CD8-positive, alpha-beta memory T cell (primary cell): ENCODE measurements around the gene SYNE1. TPM values are rescaled to one million over a fixed set of nuclear protein-coding genes. Genes with fewer than 3 reads are reported as not detected.

ENCODE experiments used
- CTCF ChIA-PET: fragments of 350-600 bp; sonication (Branson Sonifier 250); formaldehyde crosslinking; loops from one replicate; lab custom pipeline; 2021; ENCODE audit warnings: antibody characterized with exemption; lab: Charles Lee
- POLR2A ChIA-PET: fragments of 350-600 bp; sonication (Branson Sonifier 250); formaldehyde crosslinking; loops from one replicate; lab custom pipeline; 2021; ENCODE audit warnings: antibody characterized with exemption; lab: Charles Lee
- DNase-seq, 5 donors: peaks; one replicate each; pipeline versions ENCODE4 v3.0.0 to v3.0.0-alpha.2; 2020 to 2022; ENCODE audit warnings: mixed read lengths in 1 of 5
- H3K27ac ChIP-seq: one replicate; pipeline ENCODE4 v1.7.0; 2013; ENCODE audit warnings: low read depth, mild to moderate bottlenecking, low read length, moderate library complexity
- H3K27me3 ChIP-seq: 2 replicates; pipeline ENCODE4 v1.7.0; 2013; ENCODE audit warnings: low read length, mild to moderate bottlenecking; ENCODE audit not compliant: insufficient read depth, poor library complexity, severe bottlenecking
- H3K36me3 ChIP-seq: 2 replicates; pipeline ENCODE4 v1.7.0; 2013; ENCODE audit warnings: mild to moderate bottlenecking, low read length, moderate library complexity; ENCODE audit not compliant: insufficient read depth
- H3K4me1 ChIP-seq: 2 replicates; pipeline ENCODE4 v1.7.0; 2013; ENCODE audit warnings: mild to moderate bottlenecking, low read length, moderate library complexity; ENCODE audit not compliant: insufficient read depth
- H3K4me3 ChIP-seq: 2 replicates; pipeline ENCODE4 v1.7.0; 2013; ENCODE audit warnings: mild to moderate bottlenecking, low read length
- H3K9me3 ChIP-seq: 2 replicates; pipeline ENCODE4 v1.7.0; 2013; ENCODE audit warnings: mild to moderate bottlenecking, low read length
- H3K27ac Mint-ChIP-seq, 8 donors: one replicate each; pipeline ENCODE4 v1.8.0; 2020 to 2021; ENCODE audit warnings: mixed read lengths in 8 of 8, mild to moderate bottlenecking in 6 of 8, inconsistent platforms in 3 of 8, moderate library complexity in 3 of 8
- H3K27me3 Mint-ChIP-seq, 2 donors: one replicate each; pipeline ENCODE4 v1.8.0; 2020 to 2021; ENCODE audit warnings: mixed read lengths in 2 of 2, mild to moderate bottlenecking in 1 of 2, moderate library complexity in 1 of 2
- H3K36me3 Mint-ChIP-seq, 3 donors: one replicate each; pipeline ENCODE4 v1.8.0; 2020 to 2021; ENCODE audit warnings: mixed read lengths in 3 of 3, inconsistent platforms in 1 of 3, mild to moderate bottlenecking in 1 of 3
- H3K4me1 Mint-ChIP-seq, 3 donors: one replicate each; pipeline ENCODE4 v1.8.0; 2020 to 2021; ENCODE audit warnings: mixed read lengths in 3 of 3, inconsistent platforms in 1 of 3, mild to moderate bottlenecking in 1 of 3
- H3K4me3 Mint-ChIP-seq, 7 donors: one replicate each; pipeline ENCODE4 v1.8.0; 2020 to 2021; ENCODE audit warnings: mixed read lengths in 7 of 7, mild to moderate bottlenecking in 6 of 7, moderate library complexity in 4 of 7, inconsistent platforms in 2 of 7
- H3K9me3 Mint-ChIP-seq, 5 donors: one replicate each; pipeline ENCODE4 v1.8.0; 2020 to 2022; ENCODE audit warnings: mixed read lengths in 5 of 5, mild to moderate bottlenecking in 3 of 5, moderate library complexity in 2 of 5, inconsistent platforms in 1 of 5
- polyA plus RNA-seq: library from polyadenylated mRNA; unstranded; fragments of 300-500 nt; fragmentation: Illumina TruSeq; gene quantifications from one replicate; pipeline ENCODE4 v1.2.3, GENCODE V29; 2021
- total RNA-seq, 2 experiments: library from RNA; stranded (reverse); gene quantifications; one replicate each; pipeline ENCODE4 v1.2.3, GENCODE V29; 2021

The SYNE1 gene
- total and polyA plus RNA-seq, 3 experiments from 2014 or later: 41.0 to 79.0 (median 48.4) TPM

DNA sequence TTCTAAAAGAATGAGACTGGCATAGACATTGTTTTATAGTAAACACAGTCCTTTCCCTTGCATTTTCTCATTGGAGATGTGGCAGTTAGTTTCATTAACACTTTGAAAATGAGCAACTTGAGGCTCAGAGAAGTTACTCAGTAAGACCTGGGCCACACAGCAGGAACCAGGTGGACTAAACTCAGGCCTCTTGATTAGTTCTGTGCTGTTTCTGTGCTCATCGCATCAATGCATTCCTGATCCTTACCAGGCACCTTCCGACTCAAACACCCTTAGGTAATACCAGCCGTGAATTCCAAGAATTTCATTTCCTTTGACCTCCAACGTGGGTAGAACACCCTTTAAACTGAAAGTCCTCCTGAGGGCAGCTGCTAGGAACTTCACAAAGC, 466.9 kb downstream of the SYNE1 start:
- H3K36me3 ChIP-seq: peaks cover 45% of the 10 kb centered on the region
- no peak overlapping the region for H3K4me3 ChIP-seq
- CTCF ChIA-PET: interaction anchor here (2.7 kb wide), 1 partner anchor 14 kb away, joined by 13 read pairs; no protein-coding TSS in a partner anchor
- H3K27ac ChIP-seq: peak overlapping the region; percentile 73
- Mint-ChIP-seq H3K27me3 (no peaks in the 10 kb centered on the region), H3K27ac (peak overlapping the region; percentile 94 to 99 (median 96)), H3K9me3 (no peaks in the 10 kb centered on the region), H3K36me3 (peaks cover 21 to 73% (median 34%) of the 10 kb centered on the region in 3 donors), H3K4me1 (peaks cover 58 to 75% (median 70%) of the 10 kb centered on the region in 3 donors), H3K4me3 (peak overlapping the region; percentile 69 to 84 (median 76))
- POLR2A ChIA-PET: interaction anchor here (1.0 to 1.8 kb wide), 2 partner anchors 15 kb away, joined by 3 to 15 read pairs; no protein-coding TSS in a partner anchor
- H3K9me3 ChIP-seq: no peaks in the 10 kb centered on the region
- no peak for DNase-seq
- H3K4me1 ChIP-seq: peaks cover 41% of the 10 kb centered on the region
- no peaks in the 10 kb centered on the region for H3K27me3 ChIP-seq

DNA sequence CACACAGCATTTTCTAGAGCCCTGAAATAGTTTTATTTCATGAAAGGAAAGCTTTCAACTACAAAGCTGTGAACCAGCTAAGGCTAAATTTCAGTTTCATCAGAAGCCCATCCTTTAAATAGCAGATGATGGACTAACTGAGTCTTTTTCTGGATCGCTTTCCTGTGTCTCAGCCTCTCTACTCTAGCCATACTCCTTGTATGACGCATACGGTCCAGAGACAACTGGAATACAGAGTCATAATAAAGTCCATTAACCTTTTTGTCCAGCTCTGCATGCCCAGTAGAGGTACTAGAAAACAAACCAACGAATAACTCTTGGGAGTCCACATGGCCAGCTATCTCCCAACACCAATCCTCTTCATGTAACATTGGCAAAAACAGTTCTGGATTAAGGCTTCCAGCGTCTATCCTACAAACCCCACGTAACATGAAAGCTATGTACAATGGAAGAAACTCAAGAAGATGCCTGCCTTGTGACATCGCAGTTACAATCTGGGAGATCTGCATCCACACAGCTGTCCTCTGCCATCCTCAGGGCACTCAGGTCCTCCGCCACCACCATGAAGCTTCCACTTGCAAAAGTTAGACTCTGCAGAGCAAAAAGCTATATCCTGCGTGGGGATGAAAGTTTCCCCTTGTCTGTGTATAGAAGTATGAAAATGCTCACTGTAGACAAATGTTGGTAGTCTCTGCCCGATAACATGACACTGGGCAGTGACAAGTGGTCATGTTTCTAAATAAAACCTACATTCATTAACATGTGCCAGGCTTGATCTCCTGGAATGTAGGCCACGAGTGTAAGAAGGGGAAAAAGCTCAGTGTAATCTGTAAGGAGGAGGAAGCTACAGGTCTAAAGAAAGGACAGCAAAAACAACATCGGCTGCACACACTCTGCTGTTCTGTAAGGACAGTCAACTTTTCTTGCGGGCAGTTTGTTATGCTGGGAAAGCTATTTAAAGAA, 469.2 kb downstream of the SYNE1 start:
- Mint-ChIP-seq H3K27me3 (no peaks in the 10 kb centered on the region), H3K9me3 (no peaks in the 10 kb centered on the region), H3K27ac (peak overlapping the region in 7 of 8 donors; percentile 10 to 67 (median 54)), H3K4me1 (peaks cover 48 to 66% (median 64%) of the 10 kb centered on the region in 3 donors), H3K4me3 (no peak overlapping the region), H3K36me3 (peaks cover 24 to 76% (median 29%) of the 10 kb centered on the region in 3 donors)
- H3K4me1 ChIP-seq: peaks cover 28% of the 10 kb centered on the region
- no peak for DNase-seq
- CTCF ChIA-PET: interaction anchor here (0.6 to 1.3 kb wide), 5 partner anchors 9 to 170 kb away, joined by 3 to 4 read pairs (median 3); no protein-coding TSS in a partner anchor
- H3K27ac ChIP-seq: no peak overlapping the region
- H3K27me3 ChIP-seq: no peaks in the 10 kb centered on the region
- H3K9me3 ChIP-seq: no peaks in the 10 kb centered on the region
- POLR2A ChIA-PET: interaction anchor here (1.3 kb wide), 1 partner anchor 17 kb away, joined by 5 read pairs; no protein-coding TSS in a partner anchor
- H3K36me3 ChIP-seq: peaks cover 40% of the 10 kb centered on the region
- H3K4me3 ChIP-seq: no peak overlapping the region

DNA sequence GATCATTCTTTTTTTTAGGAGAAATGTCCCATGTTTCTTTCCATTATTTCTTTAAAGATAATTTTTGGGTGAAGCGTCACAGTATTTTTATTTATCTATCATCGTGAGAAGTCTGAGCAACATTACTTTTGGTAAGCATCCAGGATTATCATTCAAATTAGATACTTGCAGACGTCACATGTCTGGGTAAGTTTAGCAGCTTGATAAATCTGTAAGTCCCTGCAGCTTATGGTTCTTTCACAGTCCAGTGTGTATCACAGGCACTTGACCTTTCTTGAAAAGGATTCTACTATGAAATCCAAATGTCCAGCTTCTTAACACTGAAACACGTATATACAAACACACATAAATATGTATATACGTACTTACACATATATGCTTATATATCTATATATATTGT, 470.3 kb downstream of the SYNE1 start:
- Mint-ChIP-seq H3K36me3 (peaks cover 24 to 79% (median 34%) of the 10 kb centered on the region in 3 donors), H3K9me3 (no peaks in the 10 kb centered on the region), H3K27ac (peak overlapping the region in 1 of 8 donors; percentile 22), H3K4me3 (no peak overlapping the region), H3K27me3 (no peaks in the 10 kb centered on the region), H3K4me1 (peaks cover 46 to 65% (median 62%) of the 10 kb centered on the region in 3 donors)
- Histone ChIP-seq H3K9me3 (no peaks in the 10 kb centered on the region), H3K27ac (no peak overlapping the region), H3K36me3 (peaks cover 45% of the 10 kb centered on the region), H3K4me3 (no peak overlapping the region), H3K4me1 (peaks cover 18% of the 10 kb centered on the region), H3K27me3 (no peaks in the 10 kb centered on the region)
- ChIA-PET CTCF (interaction anchor here (0.8 kb wide), 1 partner anchor 134 kb away, joined by 3 read pairs; no protein-coding TSS in a partner anchor), POLR2A (no interaction called here)
- no peak for DNase-seq

DNA sequence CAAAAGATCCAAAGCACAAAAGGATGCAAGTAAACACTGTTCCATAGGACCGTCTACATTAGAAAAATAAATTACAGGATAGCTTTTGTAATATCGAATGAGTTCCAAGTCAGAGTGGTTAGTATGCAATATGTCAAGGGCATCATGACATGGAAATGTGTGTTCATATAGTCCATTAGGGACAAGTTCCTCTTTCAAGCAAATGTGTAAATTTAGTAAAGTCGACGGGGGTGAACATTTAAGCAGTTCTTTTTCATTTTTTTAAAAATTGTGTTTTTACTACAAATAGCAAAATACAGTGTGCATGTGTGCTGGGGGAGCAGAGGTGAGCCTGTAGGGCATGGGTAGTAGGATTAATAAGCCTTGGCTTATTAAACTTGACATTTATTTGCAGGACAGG, 470.7 kb downstream of the SYNE1 start:
- Mint-ChIP-seq H3K27me3 (no peaks in the 10 kb centered on the region), H3K4me1 (peaks cover 42 to 65% (median 62%) of the 10 kb centered on the region in 3 donors), H3K9me3 (no peaks in the 10 kb centered on the region), H3K4me3 (no peak overlapping the region), H3K27ac (peak overlapping the region in 2 of 8 donors; percentile 17 to 22), H3K36me3 (peaks cover 24 to 83% (median 34%) of the 10 kb centered on the region in 3 donors)
- POLR2A ChIA-PET: no interaction called here
- H3K36me3 ChIP-seq: peaks cover 47% of the 10 kb centered on the region
- CTCF ChIA-PET: no interaction called here
- H3K4me1 ChIP-seq: peaks cover 14% of the 10 kb centered on the region
- no peaks in the 10 kb centered on the region for H3K27me3 ChIP-seq
- H3K4me3 ChIP-seq: no peak overlapping the region
- no peak for DNase-seq
- no peak overlapping the region for H3K27ac ChIP-seq
- no peaks in the 10 kb centered on the region for H3K9me3 ChIP-seq

DNA sequence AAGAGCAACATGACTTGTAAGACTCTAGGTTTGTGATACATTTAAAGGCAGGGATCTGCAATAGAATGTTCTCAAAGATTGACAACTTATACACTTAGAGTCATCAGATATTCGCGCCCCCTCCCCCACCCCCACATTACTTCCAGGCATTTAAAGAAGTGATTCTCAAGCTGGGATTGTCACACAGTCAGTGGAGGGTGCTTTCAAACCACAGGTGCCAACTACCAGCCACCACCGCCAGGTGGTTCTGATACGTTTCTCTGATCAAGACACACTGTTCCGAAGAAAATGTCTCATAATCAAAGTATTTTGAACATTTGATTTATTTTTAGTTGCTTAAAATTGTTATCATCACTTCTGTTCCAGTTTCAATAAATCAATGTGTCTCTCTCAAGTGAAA, 472.2 kb downstream of the SYNE1 start:
- Histone ChIP-seq H3K36me3 (peaks cover 44% of the 10 kb centered on the region), H3K27ac (no peak overlapping the region), H3K4me3 (no peak overlapping the region), H3K9me3 (no peaks in the 10 kb centered on the region), H3K27me3 (no peaks in the 10 kb centered on the region), H3K4me1 (peaks cover under 1% of the 10 kb centered on the region)
- Mint-ChIP-seq H3K9me3 (no peaks in the 10 kb centered on the region), H3K4me3 (no peak overlapping the region), H3K27me3 (no peaks in the 10 kb centered on the region), H3K4me1 (peaks cover 28 to 57% (median 55%) of the 10 kb centered on the region in 3 donors), H3K36me3 (peaks cover 16 to 77% (median 25%) of the 10 kb centered on the region in 3 donors), H3K27ac (peak overlapping the region in 1 of 8 donors; percentile 23)
- ChIA-PET CTCF (no interaction called here), POLR2A (no interaction called here)
- DNase-seq: no peak

DNA sequence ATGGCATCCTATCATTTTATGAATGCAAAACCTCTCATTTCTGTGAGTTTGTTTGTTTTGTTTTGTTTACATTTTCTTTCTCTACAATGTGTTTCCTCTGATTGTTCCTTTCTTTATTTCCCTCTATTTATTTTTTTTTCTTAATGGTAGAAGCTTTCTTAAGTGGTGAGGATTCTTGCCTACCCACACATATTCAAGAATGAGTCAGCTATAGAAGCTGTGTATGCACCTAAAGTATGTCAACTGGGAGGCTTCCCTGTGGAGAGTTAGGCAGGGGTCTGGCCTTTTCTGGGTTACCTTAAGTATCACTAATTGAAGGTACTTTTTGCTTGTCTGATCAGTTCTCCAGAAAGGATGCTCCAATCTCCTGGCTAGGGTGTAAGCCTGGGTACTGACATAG, 475.7 kb downstream of the SYNE1 start:
- no peak for DNase-seq
- Mint-ChIP-seq H3K27ac (peak overlapping the region in 7 of 8 donors; percentile 8 to 85 (median 54)), H3K4me3 (no peak overlapping the region), H3K9me3 (no peaks in the 10 kb centered on the region), H3K4me1 (peaks cover 20 to 43% (median 41%) of the 10 kb centered on the region in 3 donors), H3K36me3 (peaks cover 5 to 79% (median 24%) of the 10 kb centered on the region in 3 donors), H3K27me3 (no peaks in the 10 kb centered on the region)
- ChIA-PET POLR2A (no interaction called here), CTCF (no interaction called here)
- Histone ChIP-seq H3K27ac (no peak overlapping the region), H3K36me3 (peaks cover 31% of the 10 kb centered on the region), H3K4me1 (no peaks in the 10 kb centered on the region), H3K27me3 (no peaks in the 10 kb centered on the region), H3K4me3 (no peak overlapping the region), H3K9me3 (no peaks in the 10 kb centered on the region)

DNA sequence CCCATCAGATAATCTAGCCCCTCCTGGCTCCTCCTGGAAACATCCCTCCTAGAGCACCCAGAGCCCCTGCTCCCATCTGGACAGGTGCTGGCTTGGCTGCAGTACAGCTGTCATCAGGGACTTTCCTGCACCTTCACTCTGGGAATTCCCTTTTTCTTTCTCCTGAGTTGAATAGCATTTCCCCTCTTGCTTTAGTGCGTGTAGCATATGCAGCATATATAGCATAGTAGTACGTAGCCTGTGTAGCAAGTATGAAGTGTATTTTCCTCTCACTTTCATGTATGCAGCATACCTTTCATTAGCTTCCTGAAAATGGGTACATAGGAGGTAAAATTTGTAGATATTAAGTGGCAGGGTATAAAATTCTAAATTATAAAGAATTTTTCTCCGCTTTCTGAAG, 476.8 kb downstream of the SYNE1 start:
- Mint-ChIP-seq H3K9me3 (no peaks in the 10 kb centered on the region), H3K4me3 (no peak overlapping the region), H3K27me3 (no peaks in the 10 kb centered on the region), H3K27ac (peak overlapping the region in 7 of 8 donors; percentile 3 to 87 (median 56)), H3K36me3 (peaks cover 13 to 80% (median 25%) of the 10 kb centered on the region in 3 donors), H3K4me1 (peaks cover 16 to 33% (median 32%) of the 10 kb centered on the region in 3 donors)
- H3K27me3 ChIP-seq: no peaks in the 10 kb centered on the region
- ChIA-PET POLR2A (no interaction called here), CTCF (no interaction called here)
- H3K27ac ChIP-seq: no peak overlapping the region
- no peaks in the 10 kb centered on the region for H3K4me1 ChIP-seq
- no peak for DNase-seq
- peaks cover 39% of the 10 kb centered on the region for H3K36me3 ChIP-seq
- H3K9me3 ChIP-seq: no peaks in the 10 kb centered on the region
- H3K4me3 ChIP-seq: no peak overlapping the region
